Neural cell (in vitro differentiated cells): ENCODE results near the gene DPP6. TPM values are rescaled to one million over a fixed set of nuclear protein-coding genes. Genes with fewer than 3 reads are reported as not detected.

ENCODE experiments used
- H2AFZ ChIP-seq: fragments of 200-600, 300-800 bp; sonication (generic), shearing (Covaris generic); 2 replicates; pipeline ENCODE4 v1.6.0; 2014; ENCODE audit warnings: low read depth, mild to moderate bottlenecking, antibody characterized with exemption, low read length, moderate library complexity
- H3F3A ChIP-seq: fragments of 200-600 bp; shearing (Covaris generic); 2 replicates; pipeline ENCODE4 v1.6.1; 2016; ENCODE audit warnings: mild to moderate bottlenecking, moderate library complexity, mixed read lengths, antibody characterized with exemption, low read length; ENCODE audit not compliant: insufficient read depth, poor library complexity, severe bottlenecking
- H3K27ac ChIP-seq: fragments of 200-600, 300-800 bp; sonication (generic), shearing (Covaris generic); 2 replicates; pipeline ENCODE4 v1.5.1; 2014; ENCODE audit warnings: mild to moderate bottlenecking, low read length, moderate library complexity
- H3K27me3 ChIP-seq: fragments of 300-800, 200-600 bp; sonication (generic), shearing (Covaris generic); 2 replicates; pipeline ENCODE4 v1.6.0; 2014; ENCODE audit warnings: mild to moderate bottlenecking, low read depth, low read length, moderate library complexity; ENCODE audit not compliant: insufficient read depth
- H3K36me3 ChIP-seq: fragments of 300-800, 200-600 bp; sonication (generic), shearing (Covaris generic); 2 replicates; pipeline ENCODE4 v1.5.1; 2014; ENCODE audit warnings: mild to moderate bottlenecking, antibody characterized with exemption, low read length, moderate library complexity; ENCODE audit not compliant: insufficient read depth
- H3K4me2 ChIP-seq: fragments of 300-800, 200-600 bp; sonication (generic), shearing (Covaris generic); 2 replicates; pipeline ENCODE4 v1.6.0; 2014; ENCODE audit warnings: mild to moderate bottlenecking, low read length
- H3K4me3 ChIP-seq: fragments of 300-800, 200-600 bp; sonication (generic), shearing (Covaris generic); 2 replicates; pipeline ENCODE4 v1.5.1; 2014; ENCODE audit warnings: mild to moderate bottlenecking, low read length, moderate library complexity
- H3K79me2 ChIP-seq: fragments of 200-600 bp; shearing (Covaris generic); replicated peaks from 2 replicates; pipeline ENCODE4 v1.6.0; 2014; ENCODE audit warnings: mild to moderate bottlenecking, low read length, moderate library complexity; ENCODE audit not compliant: insufficient read depth
- H3K9ac ChIP-seq: fragments of 300-800, 200-600 bp; sonication (generic), shearing (Covaris generic); 2 replicates; pipeline ENCODE4 v1.6.1; 2016; ENCODE audit warnings: mild to moderate bottlenecking, low read length, mixed read lengths
- H3K9me2 ChIP-seq: fragments of 200-600 bp; shearing (Covaris generic); 2 replicates; pipeline ENCODE4 v1.6.1; 2016; ENCODE audit warnings: mild to moderate bottlenecking, low read length, mixed read lengths; ENCODE audit not compliant: insufficient read depth
- H3K9me3 ChIP-seq: fragments of 200-600, 300-800 bp; sonication (generic), shearing (Covaris generic); 2 replicates; pipeline ENCODE4 v1.6.1; 2016; ENCODE audit warnings: mild to moderate bottlenecking, mixed run types, low read length, moderate library complexity, mixed read lengths
- H4K20me1 ChIP-seq: fragments of 200-600 bp; shearing (Covaris generic); 2 replicates; pipeline ENCODE4 v1.6.1; 2016; ENCODE audit warnings: mild to moderate bottlenecking, mixed run types; ENCODE audit not compliant: insufficient read depth
- EP300 ChIP-seq: fragments of 450-650 bp; conservative IDR thresholded peaks from 2 replicates; pipeline ENCODE4 v1.6.1; 2014; ENCODE audit warnings: antibody characterized with exemption, mild to moderate bottlenecking, moderate library complexity; ENCODE audit not compliant: poor library complexity, severe bottlenecking
- EZH2 ChIP-seq: fragments of 200-600, 300-800 bp; shearing (Covaris generic), sonication (generic); IDR thresholded peaks from 2 replicates; pipeline ENCODE4 v1.6.1; 2014; ENCODE audit warnings: antibody characterized with exemption, low read length, borderline replicate concordance, mild to moderate bottlenecking; ENCODE audit not compliant: insufficient read depth, poor library complexity, severe bottlenecking
- MXI1 ChIP-seq: fragments of 450-650 bp; conservative IDR thresholded peaks from 2 replicates; pipeline ENCODE4 v1.6.1; 2014; ENCODE audit warnings: antibody characterized with exemption, mild to moderate bottlenecking; ENCODE audit not compliant: poor library complexity, severe bottlenecking
- POLR2AphosphoS5 ChIP-seq: IDR thresholded peaks from 2 replicates; pipeline ENCODE4 v1.6.1; 2012
- RAD21 ChIP-seq: fragments of 450-650 bp; conservative IDR thresholded peaks from 2 replicates; pipeline ENCODE4 v1.6.1; 2014; ENCODE audit warnings: antibody characterized with exemption, mild to moderate bottlenecking, moderate library complexity
- SMC3 ChIP-seq: fragments of 450-650 bp; conservative IDR thresholded peaks from 2 replicates; pipeline ENCODE4 v1.6.1; 2014; ENCODE audit warnings: antibody characterized with exemption, mild to moderate bottlenecking, moderate library complexity; ENCODE audit not compliant: poor library complexity
- TAF1 ChIP-seq: IDR thresholded peaks from 2 replicates; pipeline ENCODE4 v1.6.1; 2012; ENCODE audit warnings: low read depth
- polyA plus RNA-seq: library from polyadenylated mRNA; depleted of rRNA; stranded (reverse); fragments of >200 nt; gene quantifications from 2 replicates; pipeline ENCODE4 v1.2.3, GENCODE V29; 2014
- TF ChIP-seq, protein P1 (sequence below): fragments of 450-650 bp; IDR thresholded peaks from 2 replicates; pipeline ENCODE4 v1.5.1; 2014; ENCODE audit warnings: antibody characterized with exemption, mild to moderate bottlenecking, moderate library complexity; ENCODE audit not compliant: poor library complexity, severe bottlenecking
- TF ChIP-seq, protein P2 (sequence below): IDR thresholded peaks from 2 replicates; pipeline ENCODE4 v1.6.1; 2012; ENCODE audit warnings: borderline replicate concordance

The DPP6 gene
- polyA plus RNA-seq, 1 donor from 2014 or later = 20.4 TPM

DNA sequence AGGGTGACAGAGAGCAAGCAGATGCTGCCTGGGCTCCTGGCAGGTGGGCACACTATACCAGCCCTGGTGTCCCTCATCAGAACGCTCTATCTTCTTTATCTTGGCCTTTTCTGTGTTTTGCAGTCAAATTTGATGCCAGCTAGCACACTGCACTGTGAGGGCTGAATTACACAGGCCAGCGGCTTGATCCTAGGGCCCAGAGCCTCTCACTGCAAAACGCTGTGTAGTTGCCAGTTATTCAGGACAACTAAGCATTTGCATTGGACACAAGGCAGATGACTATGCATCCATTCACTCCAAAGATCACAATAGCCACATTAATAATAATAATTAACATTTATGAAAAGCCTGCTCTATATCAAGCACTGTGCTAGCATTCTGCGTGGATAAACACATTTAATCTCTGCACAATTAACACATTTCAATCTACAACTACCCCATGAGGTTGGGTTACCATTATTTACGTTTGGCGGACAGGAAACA is 850.4 kb downstream of the DPP6 start:
- Histone ChIP-seq H3F3A (no peaks in the 10 kb centered on the region), H3K9me3 (no peaks in the 10 kb centered on the region), H3K79me2 (no peaks in the 10 kb centered on the region), H3K4me3 (no peak overlapping the region), H2AFZ (no peak overlapping the region), H4K20me1 (no peaks in the 10 kb centered on the region), H3K27me3 (no peaks in the 10 kb centered on the region), H3K27ac (no peak overlapping the region), H3K9ac (no peak overlapping the region), H3K4me2 (no peak overlapping the region), H3K36me3 (no peaks in the 10 kb centered on the region), H3K9me2 (no peaks in the 10 kb centered on the region)
- no peak for TF ChIP-seq SMC3

DNA sequence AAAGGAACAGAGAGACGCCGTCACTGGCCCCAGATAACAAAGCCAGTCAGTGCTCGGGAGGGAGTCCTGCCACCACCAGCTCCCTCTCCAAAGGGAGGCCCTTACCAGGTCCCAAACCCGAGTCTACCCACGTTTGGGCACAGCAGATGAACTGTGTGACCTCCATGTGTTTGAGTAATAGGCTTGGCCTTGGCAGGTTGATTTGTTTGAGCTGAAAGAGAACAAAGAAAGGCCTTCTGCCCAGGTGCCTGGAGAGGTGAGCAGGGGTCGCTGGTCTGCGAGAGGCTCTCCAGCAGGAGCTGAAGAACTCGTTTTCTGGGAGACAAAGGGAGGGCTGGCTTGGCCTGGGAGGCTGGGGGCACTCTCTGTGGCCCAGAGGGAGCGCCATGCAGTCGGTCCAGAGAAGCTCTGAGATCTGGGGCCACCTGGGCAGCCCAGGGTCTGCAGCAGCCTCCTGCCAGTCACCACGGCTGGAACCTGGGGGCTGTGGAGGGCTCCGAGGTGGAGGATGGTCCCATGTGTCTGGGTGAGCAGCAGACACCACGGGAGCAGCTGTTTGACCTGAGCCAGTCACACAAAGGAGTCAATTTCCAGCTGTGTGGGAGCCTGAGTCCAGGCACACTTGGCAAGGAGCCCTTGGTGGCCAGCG is 851.0 kb downstream of the DPP6 start:
- Histone ChIP-seq H3K4me3 (no peak overlapping the region), H3K79me2 (no peaks in the 10 kb centered on the region), H3K4me2 (no peak overlapping the region), H3K9me2 (no peaks in the 10 kb centered on the region), H3K9me3 (no peaks in the 10 kb centered on the region), H3K36me3 (no peaks in the 10 kb centered on the region), H3F3A (no peaks in the 10 kb centered on the region), H3K27me3 (no peaks in the 10 kb centered on the region), H4K20me1 (no peaks in the 10 kb centered on the region), H3K27ac (no peak overlapping the region), H2AFZ (no peak overlapping the region), H3K9ac (no peak overlapping the region)
- TF ChIP-seq MXI1 (no peak), SMC3 (no peak), EP300 (no peak), RAD21 (no peak), EZH2 (no peak)
- TF ChIP-seq, protein P1, sequence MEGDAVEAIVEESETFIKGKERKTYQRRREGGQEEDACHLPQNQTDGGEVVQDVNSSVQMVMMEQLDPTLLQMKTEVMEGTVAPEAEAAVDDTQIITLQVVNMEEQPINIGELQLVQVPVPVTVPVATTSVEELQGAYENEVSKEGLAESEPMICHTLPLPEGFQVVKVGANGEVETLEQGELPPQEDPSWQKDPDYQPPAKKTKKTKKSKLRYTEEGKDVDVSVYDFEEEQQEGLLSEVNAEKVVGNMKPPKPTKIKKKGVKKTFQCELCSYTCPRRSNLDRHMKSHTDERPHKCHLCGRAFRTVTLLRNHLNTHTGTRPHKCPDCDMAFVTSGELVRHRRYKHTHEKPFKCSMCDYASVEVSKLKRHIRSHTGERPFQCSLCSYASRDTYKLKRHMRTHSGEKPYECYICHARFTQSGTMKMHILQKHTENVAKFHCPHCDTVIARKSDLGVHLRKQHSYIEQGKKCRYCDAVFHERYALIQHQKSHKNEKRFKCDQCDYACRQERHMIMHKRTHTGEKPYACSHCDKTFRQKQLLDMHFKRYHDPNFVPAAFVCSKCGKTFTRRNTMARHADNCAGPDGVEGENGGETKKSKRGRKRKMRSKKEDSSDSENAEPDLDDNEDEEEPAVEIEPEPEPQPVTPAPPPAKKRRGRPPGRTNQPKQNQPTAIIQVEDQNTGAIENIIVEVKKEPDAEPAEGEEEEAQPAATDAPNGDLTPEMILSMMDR = no peak
- TF ChIP-seq, protein P2, sequence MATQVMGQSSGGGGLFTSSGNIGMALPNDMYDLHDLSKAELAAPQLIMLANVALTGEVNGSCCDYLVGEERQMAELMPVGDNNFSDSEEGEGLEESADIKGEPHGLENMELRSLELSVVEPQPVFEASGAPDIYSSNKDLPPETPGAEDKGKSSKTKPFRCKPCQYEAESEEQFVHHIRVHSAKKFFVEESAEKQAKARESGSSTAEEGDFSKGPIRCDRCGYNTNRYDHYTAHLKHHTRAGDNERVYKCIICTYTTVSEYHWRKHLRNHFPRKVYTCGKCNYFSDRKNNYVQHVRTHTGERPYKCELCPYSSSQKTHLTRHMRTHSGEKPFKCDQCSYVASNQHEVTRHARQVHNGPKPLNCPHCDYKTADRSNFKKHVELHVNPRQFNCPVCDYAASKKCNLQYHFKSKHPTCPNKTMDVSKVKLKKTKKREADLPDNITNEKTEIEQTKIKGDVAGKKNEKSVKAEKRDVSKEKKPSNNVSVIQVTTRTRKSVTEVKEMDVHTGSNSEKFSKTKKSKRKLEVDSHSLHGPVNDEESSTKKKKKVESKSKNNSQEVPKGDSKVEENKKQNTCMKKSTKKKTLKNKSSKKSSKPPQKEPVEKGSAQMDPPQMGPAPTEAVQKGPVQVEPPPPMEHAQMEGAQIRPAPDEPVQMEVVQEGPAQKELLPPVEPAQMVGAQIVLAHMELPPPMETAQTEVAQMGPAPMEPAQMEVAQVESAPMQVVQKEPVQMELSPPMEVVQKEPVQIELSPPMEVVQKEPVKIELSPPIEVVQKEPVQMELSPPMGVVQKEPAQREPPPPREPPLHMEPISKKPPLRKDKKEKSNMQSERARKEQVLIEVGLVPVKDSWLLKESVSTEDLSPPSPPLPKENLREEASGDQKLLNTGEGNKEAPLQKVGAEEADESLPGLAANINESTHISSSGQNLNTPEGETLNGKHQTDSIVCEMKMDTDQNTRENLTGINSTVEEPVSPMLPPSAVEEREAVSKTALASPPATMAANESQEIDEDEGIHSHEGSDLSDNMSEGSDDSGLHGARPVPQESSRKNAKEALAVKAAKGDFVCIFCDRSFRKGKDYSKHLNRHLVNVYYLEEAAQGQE = no peak

DNA sequence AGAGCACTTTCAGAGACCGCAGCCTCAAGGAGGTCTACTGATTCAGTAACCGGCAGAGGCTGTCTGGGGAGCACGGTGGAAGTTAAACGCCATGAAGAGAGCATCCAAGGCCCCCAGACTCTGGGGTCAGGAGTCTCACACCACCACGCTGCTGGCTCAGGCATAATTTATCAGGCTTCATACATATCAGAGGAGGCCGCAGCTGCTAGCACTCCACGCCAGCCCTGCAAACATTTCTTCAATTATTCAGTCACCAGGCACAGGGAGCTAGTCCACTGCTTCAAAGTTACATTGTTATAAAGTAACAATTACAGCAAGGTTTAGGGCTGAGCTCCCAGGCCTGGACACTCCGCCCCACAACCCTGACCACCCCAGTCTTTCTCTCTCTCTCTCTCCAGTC is 852.9 kb downstream of the DPP6 start:
- no peak overlapping the region for H2AFZ ChIP-seq
- no peaks in the 10 kb centered on the region for H4K20me1 ChIP-seq
- H3F3A ChIP-seq = no peaks in the 10 kb centered on the region

More for the DNA sequence above, 852.9 kb downstream of the DPP6 start:
- H3K27me3 ChIP-seq = no peaks in the 10 kb centered on the region
- H3K27ac ChIP-seq = no peak overlapping the region
- no peaks in the 10 kb centered on the region for H3K36me3 ChIP-seq
- TF ChIP-seq EZH2 = no peak
- TF ChIP-seq MXI1 = no peak
- TF ChIP-seq SMC3 = no peak
- TF ChIP-seq, protein P2 = no peak
- TF ChIP-seq POLR2AphosphoS5 = no peak
- TF ChIP-seq TAF1 = no peak
- TF ChIP-seq, protein P1 = no peak
- TF ChIP-seq EP300 = no peak
- no peak for TF ChIP-seq RAD21
- no peak overlapping the region for H3K4me3 ChIP-seq
- no peaks in the 10 kb centered on the region for H3K79me2 ChIP-seq
- no peak overlapping the region for H3K9ac ChIP-seq
- H3K9me2 ChIP-seq = no peaks in the 10 kb centered on the region
- no peaks in the 10 kb centered on the region for H3K9me3 ChIP-seq
- H3K4me2 ChIP-seq = no peak overlapping the region
